ENCODE results near the gene PHLDA2.

PHLDA2 gene

DNA sequence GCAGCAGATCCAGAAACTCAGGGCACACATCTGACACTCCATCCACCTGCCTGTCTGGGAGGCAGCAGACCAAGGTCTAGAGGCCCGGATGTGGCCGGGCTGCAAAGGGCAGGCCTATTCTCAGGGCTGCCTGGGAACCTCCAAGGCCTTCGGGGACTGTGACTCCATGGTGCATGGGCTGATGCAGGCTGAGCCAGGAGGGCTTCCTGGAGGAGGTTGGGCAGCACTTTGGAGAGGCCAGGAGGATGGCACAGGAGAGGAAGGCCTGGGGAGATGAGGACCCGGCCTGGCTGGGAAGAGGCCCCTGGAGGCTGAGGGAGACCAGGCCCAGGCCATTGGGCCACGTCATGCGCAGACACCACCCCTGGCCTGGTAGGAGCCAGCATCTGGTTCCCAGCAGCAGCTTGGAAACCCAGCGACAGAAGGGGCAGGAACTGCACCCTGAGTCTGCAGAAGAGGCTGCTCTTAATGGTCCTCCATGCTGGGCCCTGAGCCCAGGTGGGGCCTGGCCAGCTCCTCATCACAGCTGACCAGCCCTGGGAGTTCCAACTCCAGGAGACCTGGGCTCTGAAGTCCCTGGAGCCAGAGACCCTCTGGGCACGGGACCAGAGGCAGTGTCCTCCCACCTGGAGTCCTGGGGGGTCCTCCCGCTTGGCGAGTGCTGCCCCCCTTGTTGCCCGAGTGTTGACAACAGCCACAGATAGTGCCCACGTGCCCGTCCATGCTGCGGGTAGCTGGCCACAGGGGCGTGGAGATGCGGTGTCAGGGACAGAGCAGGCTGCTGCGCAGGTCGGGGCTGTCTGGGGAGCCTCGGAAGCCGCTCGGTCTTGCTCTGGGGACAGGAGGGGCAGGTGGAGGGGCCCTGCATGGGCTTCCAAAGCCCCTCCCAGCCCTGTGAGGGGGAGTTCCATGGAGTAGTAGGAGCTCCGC, 5.5 kb downstream of the PHLDA2 start:
- Histone ChIP-seq H4K20me1 (ENCODE audit: insufficient read depth, low read length, poor library complexity, severe bottlenecking) (no peaks in the 10 kb centered on the region), H3K4me1 (ENCODE audit: insufficient read depth, low read length, poor library complexity, severe bottlenecking) (peaks cover 14% of the 10 kb centered on the region), H3K27me3 (ENCODE audit: insufficient read depth, low read length, poor library complexity, severe bottlenecking) (no peaks in the 10 kb centered on the region), H2AFZ (ENCODE audit: low read length) (no peak overlapping the region), H3K79me2 (ENCODE audit: insufficient read depth, low read length) (no peaks in the 10 kb centered on the region), H3K36me3 (ENCODE audit: insufficient read depth, low read length) (no peaks in the 10 kb centered on the region), H3K4me2 (ENCODE audit: low read depth, low read length, poor library complexity, severe bottlenecking) (no peak overlapping the region), H3K4me3 (ENCODE audit: low read length, poor library complexity, severe bottlenecking) (no peak overlapping the region), H3K9ac (ENCODE audit: low read depth, low read length, poor library complexity, severe bottlenecking) (no peak overlapping the region), H3K9me3 (ENCODE audit: insufficient read depth, low read depth, low read length) (no peaks in the 10 kb centered on the region), H3F3A (ENCODE audit: low read depth) (no peaks in the 10 kb centered on the region), H3K9me2 (replicated peaks; ENCODE audit: low read depth, low read length) (no peaks in the 10 kb centered on the region)
- TF ChIP-seq, protein P1, sequence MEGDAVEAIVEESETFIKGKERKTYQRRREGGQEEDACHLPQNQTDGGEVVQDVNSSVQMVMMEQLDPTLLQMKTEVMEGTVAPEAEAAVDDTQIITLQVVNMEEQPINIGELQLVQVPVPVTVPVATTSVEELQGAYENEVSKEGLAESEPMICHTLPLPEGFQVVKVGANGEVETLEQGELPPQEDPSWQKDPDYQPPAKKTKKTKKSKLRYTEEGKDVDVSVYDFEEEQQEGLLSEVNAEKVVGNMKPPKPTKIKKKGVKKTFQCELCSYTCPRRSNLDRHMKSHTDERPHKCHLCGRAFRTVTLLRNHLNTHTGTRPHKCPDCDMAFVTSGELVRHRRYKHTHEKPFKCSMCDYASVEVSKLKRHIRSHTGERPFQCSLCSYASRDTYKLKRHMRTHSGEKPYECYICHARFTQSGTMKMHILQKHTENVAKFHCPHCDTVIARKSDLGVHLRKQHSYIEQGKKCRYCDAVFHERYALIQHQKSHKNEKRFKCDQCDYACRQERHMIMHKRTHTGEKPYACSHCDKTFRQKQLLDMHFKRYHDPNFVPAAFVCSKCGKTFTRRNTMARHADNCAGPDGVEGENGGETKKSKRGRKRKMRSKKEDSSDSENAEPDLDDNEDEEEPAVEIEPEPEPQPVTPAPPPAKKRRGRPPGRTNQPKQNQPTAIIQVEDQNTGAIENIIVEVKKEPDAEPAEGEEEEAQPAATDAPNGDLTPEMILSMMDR (conservative IDR thresholded peaks at IDR 0.05; ENCODE audit: low read length), result no peak
- no peak for TF ChIP-seq EZH2phosphoT487 (IDR thresholded peaks at IDR 0.05; ENCODE audit: borderline replicate concordance)

DNA sequence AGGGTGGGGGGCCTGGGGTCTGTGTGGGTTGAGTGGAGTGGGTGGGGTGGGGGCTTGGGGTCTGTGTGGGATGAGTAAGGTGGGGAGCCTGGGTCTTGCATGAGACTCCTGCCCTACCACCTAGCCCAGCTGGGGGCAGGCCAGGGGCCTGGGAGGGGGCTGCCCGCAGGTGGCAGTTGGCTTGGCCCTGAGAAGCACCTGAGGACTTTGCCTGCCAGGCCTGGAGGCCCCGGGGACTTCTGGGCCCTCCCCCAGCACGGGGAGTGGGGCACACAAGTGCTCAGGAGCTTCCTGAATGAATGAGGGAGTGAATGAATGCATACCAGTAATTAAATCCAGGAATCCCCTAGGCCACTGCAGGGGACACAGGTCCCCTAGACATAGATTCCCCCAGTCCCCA, 6.6 kb downstream of the PHLDA2 start:
- Histone ChIP-seq H3K4me1 (ENCODE audit: insufficient read depth, low read length, poor library complexity, severe bottlenecking) (peaks cover 6% of the 10 kb centered on the region), H2AFZ (ENCODE audit: low read length) (no peak overlapping the region), H3K9me2 (replicated peaks; ENCODE audit: low read depth, low read length) (no peaks in the 10 kb centered on the region), H3K4me2 (ENCODE audit: low read depth, low read length, poor library complexity, severe bottlenecking) (no peak overlapping the region), H3K36me3 (ENCODE audit: insufficient read depth, low read length) (no peaks in the 10 kb centered on the region), H3F3A (ENCODE audit: low read depth) (no peaks in the 10 kb centered on the region), H3K4me3 (ENCODE audit: low read length, poor library complexity, severe bottlenecking) (no peak overlapping the region), H3K79me2 (ENCODE audit: insufficient read depth, low read length) (no peaks in the 10 kb centered on the region), H3K9ac (ENCODE audit: low read depth, low read length, poor library complexity, severe bottlenecking) (no peak overlapping the region), H4K20me1 (ENCODE audit: insufficient read depth, low read length, poor library complexity, severe bottlenecking) (no peaks in the 10 kb centered on the region), H3K27me3 (ENCODE audit: insufficient read depth, low read length, poor library complexity, severe bottlenecking) (no peaks in the 10 kb centered on the region), H3K9me3 (ENCODE audit: insufficient read depth, low read depth, low read length) (no peaks in the 10 kb centered on the region)
- TF ChIP-seq, protein P1 (conservative IDR thresholded peaks at IDR 0.05; ENCODE audit: low read length), result no peak
- no peak for TF ChIP-seq EZH2phosphoT487 (IDR thresholded peaks at IDR 0.05; ENCODE audit: borderline replicate concordance)

DNA sequence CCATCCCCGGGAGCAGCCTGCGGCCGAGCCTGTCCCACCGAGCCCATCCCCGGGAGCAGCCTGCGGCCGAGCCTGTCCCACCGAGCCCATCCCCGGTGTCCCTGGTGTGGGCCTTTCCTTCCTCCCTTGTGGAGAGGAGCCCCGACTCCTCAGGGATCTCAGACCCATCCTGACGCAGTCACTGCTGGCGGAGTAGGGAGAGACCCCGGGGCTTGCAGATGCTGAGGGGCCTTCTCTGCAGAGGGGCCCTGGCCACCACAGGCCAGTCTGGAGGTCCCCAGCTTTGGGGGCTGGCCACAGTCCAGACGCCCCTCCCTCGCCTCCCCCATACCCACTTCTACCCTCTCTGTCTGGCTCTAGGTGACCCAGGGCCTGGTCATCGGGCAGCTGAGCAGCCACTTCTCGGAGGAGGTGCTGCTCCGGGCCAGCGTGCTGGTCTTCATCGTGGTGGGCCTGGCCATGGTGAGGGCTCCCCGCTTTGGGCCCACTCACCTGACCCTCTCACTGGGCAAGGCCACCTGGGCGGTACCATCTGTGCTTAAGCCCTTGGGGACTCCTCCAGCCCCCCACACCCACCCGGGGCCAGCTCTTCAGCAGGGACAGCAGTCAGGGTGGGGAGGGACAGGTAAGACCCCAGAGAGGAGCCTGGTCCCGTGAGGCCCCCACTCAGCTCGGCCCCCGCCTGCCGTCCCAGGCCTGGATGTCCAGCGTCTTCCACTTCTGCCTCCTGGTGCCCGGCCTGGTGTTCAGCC, 7.3 kb downstream of the PHLDA2 start:
- H3K4me3 ChIP-seq (ENCODE audit: low read length, poor library complexity, severe bottlenecking), result no peak overlapping the region
- no peaks in the 10 kb centered on the region for H3F3A ChIP-seq (ENCODE audit: low read depth)
- H3K27me3 ChIP-seq (ENCODE audit: insufficient read depth, low read length, poor library complexity, severe bottlenecking), result no peaks in the 10 kb centered on the region
- H3K9ac ChIP-seq (ENCODE audit: low read depth, low read length, poor library complexity, severe bottlenecking), result no peak overlapping the region
- no peaks in the 10 kb centered on the region for H3K9me3 ChIP-seq (ENCODE audit: insufficient read depth, low read depth, low read length)
- no peaks in the 10 kb centered on the region for H3K79me2 ChIP-seq (ENCODE audit: insufficient read depth, low read length)
- H4K20me1 ChIP-seq (ENCODE audit: insufficient read depth, low read length, poor library complexity, severe bottlenecking), result no peaks in the 10 kb centered on the region
- no peak overlapping the region for H2AFZ ChIP-seq (ENCODE audit: low read length)
- no peaks in the 10 kb centered on the region for H3K4me1 ChIP-seq (ENCODE audit: insufficient read depth, low read length, poor library complexity, severe bottlenecking)
- H3K9me2 ChIP-seq (replicated peaks; ENCODE audit: low read depth, low read length), result no peaks in the 10 kb centered on the region
- no peaks in the 10 kb centered on the region for H3K36me3 ChIP-seq (ENCODE audit: insufficient read depth, low read length)
- TF ChIP-seq, protein P1 (conservative IDR thresholded peaks at IDR 0.05; ENCODE audit: low read length), result no peak
- no peak for TF ChIP-seq EZH2phosphoT487 (IDR thresholded peaks at IDR 0.05; ENCODE audit: borderline replicate concordance)
- no peak overlapping the region for H3K4me2 ChIP-seq (ENCODE audit: low read depth, low read length, poor library complexity, severe bottlenecking)

All from Loucy (cell line).